ENCODE data around the gene CCSER1.

GRCh38 chr4:90730752-90731151 is 603.6 kb downstream of the CCSER1 start:
- no peak for TF ChIP-seq CTCF (IDR thresholded peaks at IDR 0.05; ENCODE audit: borderline replicate concordance, extremely low read depth, low read length, poor library complexity, severe bottlenecking)
- TF ChIP-seq EZH2 (IDR thresholded peaks at IDR 0.05; ENCODE audit: borderline replicate concordance, low read depth, low read length, severe bottlenecking), result no peak
